GM18499 (cell line): ENCODE results near the gene PTMA.
"Not testable (repeated sequence)": the region's sequence is repeated elsewhere in the genome, so short reads cannot be mapped to it uniquely, and the experiment has no call there.

Source experiments
- ATAC-seq: cut with Tn5 transposase; IDR thresholded peaks from one replicate; pipeline ENCODE4 v1.9.1; 2021; ENCODE audit warnings: moderate number of reproducible peaks; ENCODE audit not compliant: insufficient read depth, unreplicated experiment

PTMA gene

DNA sequence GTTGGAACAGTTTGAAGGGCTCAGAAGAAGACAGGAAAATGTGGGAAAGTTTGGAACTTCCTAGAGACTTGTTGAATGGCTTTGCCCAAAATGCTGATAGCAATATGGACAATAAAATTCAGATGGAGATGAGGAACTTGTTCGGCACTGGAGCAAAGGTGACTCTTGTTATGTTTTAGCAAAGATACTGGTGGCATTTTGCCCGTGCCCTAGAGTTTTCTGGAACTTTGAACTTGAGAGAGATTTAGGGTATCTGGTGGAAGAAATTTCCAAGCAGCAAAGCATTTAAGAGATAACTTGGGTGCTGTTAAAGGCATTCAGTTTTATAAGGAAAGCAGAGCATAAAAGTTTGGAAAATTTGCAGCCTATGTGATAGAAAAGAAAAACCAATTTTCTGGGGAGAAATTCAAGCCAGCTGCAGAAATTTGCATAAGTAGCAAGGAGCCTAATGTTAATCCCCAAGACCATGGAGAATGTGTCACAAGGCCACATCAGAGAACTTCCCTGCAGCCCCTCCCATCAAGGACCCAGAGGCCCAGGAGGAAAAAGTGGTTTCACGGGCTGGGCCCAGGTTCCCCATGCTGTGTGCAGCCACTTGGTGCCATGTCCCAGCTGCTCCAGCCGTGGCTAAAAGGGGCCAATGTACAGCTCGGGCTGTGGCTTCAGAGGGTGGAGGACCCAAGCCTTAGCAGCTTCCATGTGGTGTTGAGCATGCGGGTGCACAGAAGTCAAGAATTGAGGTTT is 40.0 kb downstream of the PTMA start:
- not testable (repeated sequence) for ATAC-seq

- ATAC-seq = not testable (repeated sequence)
Measured at GRCh38 chr2:231749016-231749415, 40.7 kb downstream of the PTMA start.

DNA sequence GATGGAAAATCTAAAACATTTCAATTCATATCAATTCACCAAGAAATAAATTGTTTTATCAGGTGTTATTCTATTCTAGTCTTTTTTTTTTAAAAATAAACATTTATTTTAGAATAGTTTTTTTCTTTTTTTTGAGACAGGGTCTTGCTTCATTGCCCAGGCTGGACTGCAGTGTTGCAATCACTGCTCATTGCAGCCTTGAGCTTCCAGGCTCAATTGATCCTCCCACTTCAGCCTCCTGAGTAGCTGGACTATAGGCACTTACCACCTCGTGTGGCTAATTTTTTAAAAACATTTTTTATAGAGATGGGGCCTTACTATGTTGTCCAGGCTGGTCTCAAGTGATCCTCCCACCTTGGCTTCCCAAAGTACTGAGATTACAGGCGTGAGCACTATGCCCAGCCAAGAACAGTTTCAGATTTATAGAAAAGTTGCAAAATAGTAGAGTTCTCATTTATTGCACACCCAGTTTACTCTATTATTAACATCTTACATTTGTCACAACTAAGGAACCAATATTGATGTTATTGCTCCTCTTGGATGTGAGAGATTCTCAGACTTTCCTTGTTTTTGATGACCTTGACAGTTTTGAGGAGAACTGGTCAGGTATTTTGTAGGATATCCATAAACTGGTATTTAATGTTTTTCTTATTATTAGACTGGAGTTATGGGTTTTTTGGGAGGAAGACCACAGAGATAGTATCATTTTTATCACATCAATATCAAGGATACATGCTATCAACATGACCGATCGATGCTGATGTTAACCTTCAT is 42.9 kb downstream of the PTMA start:
- ATAC-seq = no peak

DNA sequence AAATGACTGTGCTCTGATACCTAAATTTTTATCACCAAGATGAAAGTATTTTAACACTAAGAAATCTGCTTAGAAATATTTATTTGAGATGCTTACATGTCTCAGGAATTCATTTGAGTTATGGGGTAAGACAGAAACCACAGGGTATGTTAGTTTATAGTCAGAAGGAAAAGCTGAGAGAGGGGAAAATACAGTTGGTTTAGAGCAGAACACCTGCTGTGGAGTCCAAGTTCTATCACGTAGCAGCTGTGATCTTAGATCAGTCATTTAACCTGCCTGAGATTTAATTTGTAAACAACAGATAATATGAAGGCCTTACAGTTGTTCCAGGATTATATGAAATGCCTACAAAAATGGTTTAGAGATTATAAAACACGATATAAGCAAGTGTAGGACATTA is 43.7 kb downstream of the PTMA start:
- no peak for ATAC-seq

DNA sequence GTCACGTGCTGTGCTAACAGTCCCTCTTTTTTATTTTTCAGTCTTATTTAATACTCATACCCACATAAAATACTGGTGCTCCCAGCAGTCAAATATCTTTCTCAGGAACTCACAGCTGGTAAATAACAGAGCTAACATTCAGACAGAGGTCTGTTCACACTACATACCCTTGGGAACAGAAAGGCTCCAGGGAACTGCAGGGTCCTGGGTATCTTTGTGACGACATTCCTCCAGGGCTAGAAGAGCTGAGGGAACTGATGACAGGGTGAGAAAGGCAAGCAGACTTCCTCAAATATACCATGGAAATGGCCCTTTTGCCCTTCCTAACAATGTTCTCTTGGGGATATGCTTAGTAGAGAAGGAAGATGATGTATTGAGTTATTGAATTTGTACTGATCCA is 53.4 kb downstream of the PTMA start:
- no peak for ATAC-seq
